HG03565 (cell line): Measurements from ENCODE around the gene CNN3.

ENCODE experiments used
- ATAC-seq: cut with Tn5 transposase; IDR thresholded peaks from one replicate; pipeline ENCODE4 v1.9.1; 2021; ENCODE audit warnings: mild to moderate bottlenecking, moderate library complexity; ENCODE audit not compliant: unreplicated experiment

CNN3 gene

DNA sequence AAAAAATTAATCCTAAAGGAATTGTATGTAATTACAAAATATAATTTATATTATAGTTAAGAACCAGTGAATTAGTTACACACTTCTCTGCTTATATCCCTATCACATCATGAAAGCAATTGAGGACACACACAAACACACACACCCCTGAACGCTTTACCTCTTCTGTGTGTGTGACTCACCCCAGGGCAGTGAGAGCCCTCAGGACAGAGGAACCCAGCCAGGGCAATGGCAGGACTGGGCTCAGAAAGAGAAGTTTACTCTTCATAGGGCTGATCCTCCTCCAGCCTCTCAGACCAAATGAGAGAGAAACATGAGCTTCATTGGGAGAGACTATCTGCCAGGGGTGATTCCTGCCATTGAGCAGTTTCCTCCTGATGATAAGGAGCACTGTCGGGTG, 68.6 kb downstream of the CNN3 start:
- no peak for ATAC-seq

DNA sequence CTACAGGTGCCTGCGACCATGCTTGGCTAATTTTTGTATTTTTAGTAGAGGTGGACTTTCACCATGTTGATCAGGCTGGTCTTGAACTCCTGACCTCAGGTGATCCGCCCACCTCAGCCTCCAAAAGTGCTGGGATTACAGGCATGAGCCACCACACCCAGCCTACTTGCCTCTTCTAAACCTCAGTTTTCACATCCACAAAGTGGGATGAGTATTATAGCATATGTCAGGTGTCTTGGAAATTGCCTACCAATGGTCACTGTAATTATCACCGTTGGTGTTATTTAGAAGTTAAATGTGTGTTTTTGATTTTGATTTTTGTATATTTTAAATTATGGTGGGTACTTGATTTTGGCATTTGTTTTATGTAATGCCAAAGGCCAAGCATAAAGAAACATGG, 70.0 kb downstream of the CNN3 start:
- no peak for ATAC-seq

DNA sequence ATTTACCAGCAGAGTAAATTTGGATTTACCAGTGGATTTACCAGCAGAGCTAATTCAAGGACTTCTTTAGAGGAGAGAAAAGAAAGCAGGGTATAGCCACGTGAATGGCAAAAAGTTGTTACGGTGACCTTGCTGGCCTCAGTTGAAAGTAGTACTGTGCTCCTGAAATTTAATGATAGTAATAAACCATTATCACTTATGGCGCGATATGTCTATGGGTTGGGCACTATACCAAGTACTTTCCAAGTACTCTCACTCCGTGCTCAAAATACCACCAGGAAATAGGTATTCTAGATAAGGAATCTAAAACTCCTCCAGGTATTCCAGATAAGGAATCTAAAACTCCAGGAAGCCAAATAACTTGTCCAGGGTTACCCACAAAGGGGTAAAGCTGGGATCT, 70.9 kb downstream of the CNN3 start:
- ATAC-seq: no peak

DNA sequence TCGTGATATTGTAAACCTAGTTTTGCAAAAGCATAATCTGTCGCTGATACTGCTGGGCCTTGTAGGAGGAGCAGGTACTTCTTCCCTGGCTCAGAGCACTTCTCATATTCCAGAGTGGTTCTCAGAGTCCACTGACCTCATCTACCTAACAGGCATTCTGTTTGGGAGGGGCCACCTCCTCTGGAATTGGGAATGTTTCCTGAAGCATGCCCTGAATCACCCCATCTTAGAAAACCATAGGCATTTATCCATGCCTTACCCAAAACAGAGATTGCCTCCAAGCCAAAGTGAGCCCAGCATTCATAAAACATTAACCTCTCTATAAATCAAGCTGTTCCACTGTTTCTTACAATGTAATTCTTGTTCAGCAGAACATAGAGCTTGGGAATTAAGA, 71.6 kb downstream of the CNN3 start:
- ATAC-seq: no peak

DNA sequence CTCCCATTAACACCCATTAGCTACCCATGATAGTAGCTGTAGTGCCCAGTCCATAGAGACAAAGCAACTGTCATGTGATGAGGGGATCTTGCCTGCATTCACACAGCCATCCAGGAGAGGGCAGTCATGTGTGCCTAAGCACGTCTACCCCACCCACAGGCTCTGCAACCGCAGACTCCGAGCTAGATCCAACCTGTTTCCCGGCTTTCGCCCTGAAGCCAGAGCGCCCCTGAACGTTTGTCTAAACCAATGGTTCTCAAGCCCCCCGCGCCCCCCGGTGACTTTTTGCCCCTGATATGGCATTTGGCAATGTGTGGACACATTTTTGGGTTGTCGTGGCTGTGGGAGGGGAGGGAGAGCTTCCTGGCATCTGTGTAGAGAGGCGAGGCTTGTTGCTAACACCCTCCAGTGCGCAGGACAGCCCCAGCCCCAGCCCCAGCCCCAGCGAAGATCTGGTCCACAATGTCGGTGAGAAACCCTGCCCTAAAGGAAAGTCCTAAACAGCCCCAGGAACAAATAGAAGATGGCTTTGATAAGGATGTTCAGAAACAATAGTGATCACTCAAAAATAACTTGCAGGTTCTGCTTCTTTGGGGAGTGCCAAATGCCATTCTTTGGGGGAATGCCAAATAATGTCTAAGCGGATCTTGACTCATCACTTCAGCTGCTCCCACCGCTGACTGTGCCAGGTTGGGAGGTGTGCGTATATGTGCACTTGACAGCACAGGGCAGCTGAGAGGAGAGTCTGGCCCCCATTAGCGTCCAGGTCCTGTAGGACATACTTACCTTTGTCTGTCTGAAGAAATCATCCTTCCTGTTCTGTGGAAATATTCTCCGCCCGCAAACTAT, 72.2 kb downstream of the CNN3 start:
- peak; percentile 98 for ATAC-seq

DNA sequence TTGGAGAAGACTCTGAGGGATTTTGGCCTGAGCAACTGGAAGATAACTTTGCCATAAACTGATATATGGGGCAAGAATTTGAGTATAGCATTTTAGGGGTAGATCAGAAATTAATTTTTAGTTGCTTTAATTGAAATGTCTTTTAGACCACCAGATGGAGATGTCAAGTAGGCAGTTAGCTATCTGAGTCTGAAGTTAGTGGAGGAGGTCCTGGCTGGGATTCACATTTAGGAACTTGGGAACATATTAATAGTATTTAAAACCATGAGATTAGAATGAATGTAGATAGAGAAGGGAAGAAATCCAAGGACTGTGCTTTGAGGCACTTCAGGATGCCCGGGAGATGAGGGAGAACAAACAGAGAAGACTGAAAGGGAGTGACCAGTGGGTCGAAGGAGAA, 74.1 kb downstream of the CNN3 start:
- no peak for ATAC-seq

DNA sequence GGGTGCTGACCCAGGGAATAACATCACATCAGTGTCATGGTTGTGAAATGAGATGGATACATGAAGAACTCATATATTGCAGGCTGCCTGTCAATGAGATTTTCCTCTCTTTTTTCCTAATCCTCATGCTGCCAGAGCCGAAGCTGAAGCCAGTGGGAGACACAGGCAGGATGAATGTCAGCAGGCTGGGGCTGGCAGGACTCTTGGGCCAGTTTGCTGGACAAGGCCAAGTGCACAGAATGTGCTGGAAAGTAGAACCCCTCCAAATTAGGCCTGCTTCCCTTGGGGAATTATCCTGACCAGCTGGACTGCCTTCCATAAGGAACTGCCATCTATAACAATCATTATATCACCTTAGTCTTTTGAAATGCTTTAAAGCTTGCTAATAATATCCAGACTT, 75.3 kb downstream of the CNN3 start:
- ATAC-seq: no peak
